Calu3 (cell line): ENCODE results near the gene VGLL4. TPM values are rescaled to one million over a fixed set of nuclear protein-coding genes. Genes with fewer than 3 reads are reported as not detected.

Experiments used
- BruUV-seq: library from RNA; stranded (reverse); fragments of 400-500 nt; replicated peaks from 2 replicates; lab custom pipeline; 2021; lab: Mats Ljungman, UMichigan
- CTCF ChIA-PET: fragments of 300-600 bp; sonication (Branson Sonifier 250); formaldehyde crosslinking; loops from one replicate; lab custom pipeline; 2022; ENCODE audit warnings: antibody characterized with exemption; lab: Charles Lee
- DNase-seq: peaks from one replicate; pipeline ENCODE4 v3.0.0; 2022
- H3K27ac Mint-ChIP-seq: one replicate; pipeline ENCODE4 v1.8.0; 2022; ENCODE audit warnings: mixed read lengths; ENCODE audit not compliant: unreplicated experiment
- H3K27me3 Mint-ChIP-seq: one replicate; pipeline ENCODE4 v1.8.0; 2022; ENCODE audit warnings: mixed read lengths; ENCODE audit not compliant: unreplicated experiment
- H3K36me3 Mint-ChIP-seq: one replicate; pipeline ENCODE4 v1.8.0; 2022; ENCODE audit warnings: mild to moderate bottlenecking, moderate library complexity, mixed read lengths; ENCODE audit not compliant: insufficient read depth, unreplicated experiment
- H3K4me1 Mint-ChIP-seq: one replicate; pipeline ENCODE4 v1.8.0; 2022; ENCODE audit warnings: mild to moderate bottlenecking, low read depth, mixed read lengths; ENCODE audit not compliant: unreplicated experiment
- H3K4me3 Mint-ChIP-seq: one replicate; pipeline ENCODE4 v1.8.0; 2022; ENCODE audit warnings: mild to moderate bottlenecking, low read depth, moderate library complexity, mixed read lengths; ENCODE audit not compliant: unreplicated experiment
- H3K9me3 Mint-ChIP-seq: one replicate; pipeline ENCODE4 v1.8.0; 2022; ENCODE audit warnings: low read depth, mixed read lengths; ENCODE audit not compliant: unreplicated experiment
- intact Hi-C: fragments of 100-400 bp; cut with micrococcal nuclease; formaldehyde crosslinking; loops from one replicate; pipeline ENCODE4 v1.10.0; 2022; ENCODE audit not compliant: unreplicated experiment
- total RNA-seq: library from RNA; stranded (reverse); gene quantifications from 2 replicates; pipeline ENCODE4 v1.2.3, GENCODE V29; 2022
- TF ChIP-seq, protein P1 (sequence below): fragments of 200-600 bp; IDR thresholded peaks from one replicate; pipeline ENCODE4 v1.8.0; 2022; ENCODE audit warnings: antibody characterized with exemption; ENCODE audit not compliant: unreplicated experiment

VGLL4 gene
- total RNA-seq, 1 experiment from 2014 or later = 51.3 TPM

DNA sequence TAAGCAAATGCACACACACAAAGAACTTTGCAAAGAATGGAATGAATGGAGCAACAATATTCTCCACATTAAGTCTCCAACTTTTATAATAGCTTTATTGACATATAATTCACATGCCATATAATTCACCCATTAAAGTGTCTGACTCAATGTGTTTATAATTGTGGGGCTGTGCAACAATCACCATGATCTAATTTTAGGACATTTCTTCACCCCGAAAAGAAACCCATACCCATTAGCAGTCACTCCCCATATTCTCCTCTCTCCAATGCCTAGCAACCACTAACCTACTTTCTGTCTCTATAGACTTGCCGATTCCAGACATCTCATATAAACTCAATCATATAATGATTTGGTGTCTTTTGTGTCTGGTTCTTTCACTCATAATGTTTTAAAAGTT is 22.6 kb downstream of the VGLL4 start:
- H3K9me3 Mint-ChIP-seq = no peaks in the 10 kb centered on the region
- CTCF ChIA-PET = interaction anchor here (1.1 kb wide), 1 partner anchor 225 kb away, joined by 3 read pairs; no protein-coding TSS in a partner anchor
- no peak overlapping the region for H3K27ac Mint-ChIP-seq
- no peak for DNase-seq
- no peaks in the 10 kb centered on the region for H3K36me3 Mint-ChIP-seq
- no peak overlapping the region for H3K4me3 Mint-ChIP-seq
- no TSS peak for BruUV-seq
- TF ChIP-seq, protein P1, sequence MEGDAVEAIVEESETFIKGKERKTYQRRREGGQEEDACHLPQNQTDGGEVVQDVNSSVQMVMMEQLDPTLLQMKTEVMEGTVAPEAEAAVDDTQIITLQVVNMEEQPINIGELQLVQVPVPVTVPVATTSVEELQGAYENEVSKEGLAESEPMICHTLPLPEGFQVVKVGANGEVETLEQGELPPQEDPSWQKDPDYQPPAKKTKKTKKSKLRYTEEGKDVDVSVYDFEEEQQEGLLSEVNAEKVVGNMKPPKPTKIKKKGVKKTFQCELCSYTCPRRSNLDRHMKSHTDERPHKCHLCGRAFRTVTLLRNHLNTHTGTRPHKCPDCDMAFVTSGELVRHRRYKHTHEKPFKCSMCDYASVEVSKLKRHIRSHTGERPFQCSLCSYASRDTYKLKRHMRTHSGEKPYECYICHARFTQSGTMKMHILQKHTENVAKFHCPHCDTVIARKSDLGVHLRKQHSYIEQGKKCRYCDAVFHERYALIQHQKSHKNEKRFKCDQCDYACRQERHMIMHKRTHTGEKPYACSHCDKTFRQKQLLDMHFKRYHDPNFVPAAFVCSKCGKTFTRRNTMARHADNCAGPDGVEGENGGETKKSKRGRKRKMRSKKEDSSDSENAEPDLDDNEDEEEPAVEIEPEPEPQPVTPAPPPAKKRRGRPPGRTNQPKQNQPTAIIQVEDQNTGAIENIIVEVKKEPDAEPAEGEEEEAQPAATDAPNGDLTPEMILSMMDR = no peak
- H3K27me3 Mint-ChIP-seq = no peaks in the 10 kb centered on the region
- peaks cover 42% of the 10 kb centered on the region for H3K4me1 Mint-ChIP-seq
- intact Hi-C loops = no loop called here

DNA sequence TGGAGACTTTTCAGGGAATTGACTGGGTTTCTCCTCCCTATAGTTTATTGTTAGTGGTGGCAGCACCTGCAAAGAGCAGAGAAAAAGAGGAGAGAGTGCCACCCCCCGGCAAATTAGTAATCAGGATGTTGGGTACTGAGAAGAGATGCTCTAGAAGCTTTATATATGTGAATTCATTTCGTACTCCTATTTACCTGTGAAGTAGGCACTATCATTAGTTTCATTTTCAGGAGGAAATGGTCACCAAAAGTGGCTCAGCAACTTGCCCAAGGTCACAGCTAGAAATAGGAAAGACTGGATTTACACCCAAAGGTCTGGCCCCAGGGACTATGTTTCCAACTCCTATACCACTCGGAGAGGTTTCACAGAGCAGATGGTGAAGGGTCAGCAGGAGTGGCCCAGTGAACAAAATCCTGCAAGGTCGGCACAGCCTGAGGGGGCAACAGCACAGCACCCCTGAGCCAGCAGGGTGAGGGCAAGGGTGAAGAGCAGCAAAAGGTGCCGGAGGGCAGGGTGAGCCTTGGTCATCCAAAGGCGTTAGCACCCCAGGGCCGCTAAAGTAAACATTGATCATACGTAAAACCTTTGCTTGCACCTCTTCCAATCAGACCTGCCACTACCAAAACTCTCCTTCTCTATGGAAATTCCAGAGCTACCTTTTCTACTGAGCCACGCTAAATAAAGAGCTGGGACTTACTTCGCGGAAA is 23.6 kb downstream of the VGLL4 start:
- intact Hi-C loops = no loop called here
- Mint-ChIP-seq H3K4me3 (no peak overlapping the region), H3K27ac (peak overlapping the region; percentile 4), H3K36me3 (no peaks in the 10 kb centered on the region), H3K27me3 (no peaks in the 10 kb centered on the region), H3K4me1 (peaks cover 42% of the 10 kb centered on the region), H3K9me3 (no peaks in the 10 kb centered on the region)
- TF ChIP-seq, protein P1 = no peak
- CTCF ChIA-PET = interaction anchor here (1.1 kb wide), 1 partner anchor 224 kb away, joined by 3 read pairs; no protein-coding TSS in a partner anchor
- BruUV-seq = no TSS peak
- no peak for DNase-seq

DNA sequence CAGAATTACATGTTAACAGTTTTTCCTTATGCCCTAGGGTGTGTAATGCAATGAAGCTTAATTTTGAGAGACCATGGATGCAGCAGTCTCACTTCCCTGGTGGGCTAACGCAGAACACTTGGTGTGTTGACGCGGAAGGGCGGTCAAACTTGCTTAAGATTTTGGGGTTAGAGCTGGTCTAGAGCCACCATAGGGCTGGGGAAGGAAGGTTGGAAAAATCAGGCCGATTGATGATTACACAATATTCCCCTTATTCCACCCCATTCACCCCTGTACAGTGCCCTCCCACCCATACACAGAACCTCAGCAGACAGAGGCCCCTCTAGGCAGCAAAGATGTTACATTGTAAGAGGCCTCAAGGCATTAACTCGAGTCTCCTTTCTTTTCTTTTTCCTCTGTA is 24.3 kb downstream of the VGLL4 start:
- DNase-seq = no peak
- Mint-ChIP-seq H3K4me3 (no peak overlapping the region), H3K9me3 (no peaks in the 10 kb centered on the region), H3K27ac (no peak overlapping the region), H3K27me3 (no peaks in the 10 kb centered on the region), H3K36me3 (no peaks in the 10 kb centered on the region), H3K4me1 (peaks cover 42% of the 10 kb centered on the region)
- TF ChIP-seq, protein P1 = no peak
- CTCF ChIA-PET = no interaction called here
- no TSS peak for BruUV-seq
- intact Hi-C loops = no loop called here

DNA sequence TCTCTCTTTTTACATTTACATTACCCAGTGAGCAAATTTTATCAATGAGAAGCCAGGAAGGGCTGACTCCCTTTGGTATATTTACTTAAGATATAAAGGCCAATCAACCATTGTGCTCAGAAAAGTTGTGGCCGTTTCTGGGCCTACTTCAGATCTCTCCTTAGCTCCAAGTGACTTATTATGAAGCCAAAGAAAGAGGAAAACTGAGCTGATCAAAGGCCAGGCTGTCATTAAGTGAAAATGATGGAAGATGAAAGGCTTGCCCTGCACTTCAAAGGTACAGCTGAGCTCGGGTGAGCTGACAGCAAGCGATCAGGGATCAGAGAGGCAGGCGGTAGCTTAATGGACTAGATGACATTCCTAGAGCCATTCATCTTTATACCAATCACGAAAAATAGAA is 24.8 kb downstream of the VGLL4 start:
- no peak for DNase-seq
- no peak overlapping the region for H3K4me3 Mint-ChIP-seq
- H3K4me1 Mint-ChIP-seq = peaks cover 42% of the 10 kb centered on the region
- no peaks in the 10 kb centered on the region for H3K36me3 Mint-ChIP-seq
- H3K27ac Mint-ChIP-seq = no peak overlapping the region
- intact Hi-C loops = no loop called here
- no peaks in the 10 kb centered on the region for H3K27me3 Mint-ChIP-seq
- H3K9me3 Mint-ChIP-seq = no peaks in the 10 kb centered on the region
- CTCF ChIA-PET = no interaction called here
- TF ChIP-seq, protein P1 = no peak
- no TSS peak for BruUV-seq
